Transverse colon (tissue), 4 donors: ENCODE results near the gene PDE4D. TPM values are rescaled to one million over a fixed set of nuclear protein-coding genes. Genes with fewer than 3 reads are reported as not detected.

Experiments
- DNase-seq: peaks from one replicate; pipeline ENCODE4 v3.0.0-alpha.2; 2019
- H3K27ac ChIP-seq, 4 donors: fragments of 200-600 bp; sonication (generic); 2 replicates each; pipeline ENCODE4 v1.5.1; 2016 to 2018; ENCODE audit warnings: inconsistent platforms in 4 of 4
- H3K27me3 ChIP-seq: fragments of 200-600 bp; sonication (generic); 2 replicates; pipeline ENCODE4 v1.5.1; 2017; ENCODE audit warnings: inconsistent platforms
- H3K36me3 ChIP-seq, 4 donors: fragments of 200-600 bp; sonication (generic); 2 replicates each; pipeline ENCODE4 v1.5.1; 2017 to 2019; ENCODE audit warnings: inconsistent platforms in 4 of 4
- H3K4me1 ChIP-seq, 4 donors: fragments of 200-600 bp; sonication (generic); 2 replicates each; pipeline ENCODE4 v1.5.1; 2017 to 2020; ENCODE audit warnings: inconsistent platforms in 4 of 4
- H3K4me3 ChIP-seq, 4 donors: fragments of 200-600 bp; sonication (generic); 1 replicate in 1 of 4; 2 replicates in 3 of 4; pipeline versions ENCODE4 v1.5.1 to v1.6.1; 2017 to 2019; ENCODE audit warnings: inconsistent platforms in 4 of 4
- H3K9me3 ChIP-seq, 2 donors: fragments of 200-600 bp; sonication (generic); 2 replicates each; pipeline ENCODE4 v1.5.1; 2017 to 2019; ENCODE audit warnings: inconsistent platforms in 2 of 2
- EP300 ChIP-seq: sonication (generic); formaldehyde crosslinking; IDR thresholded peaks from one replicate; pipeline ENCODE4 v1.6.1; 2017; ENCODE audit warnings: antibody characterized with exemption, low read depth
- POLR2A ChIP-seq: fragments of 450-650 bp; IDR thresholded peaks from one replicate; pipeline ENCODE4 v1.6.1; 2016; ENCODE audit warnings: antibody characterized with exemption, mild to moderate bottlenecking, moderate library complexity
- POLR2AphosphoS5 ChIP-seq, 3 donors: sonication (generic); formaldehyde crosslinking; IDR thresholded peaks; one replicate each; pipeline ENCODE4 v1.6.1; 2016; ENCODE audit warnings: antibody characterized with exemption in 3 of 3
- WGBS, 2 donors: methylation state at CpG; one replicate each; pipeline ENCODE4 v1.1.5; 2018; ENCODE audit warnings: low coverage in 1 of 2; 5-methylcytosine and 5-hydroxymethylcytosine counted together
- in situ Hi-C, 4 donors: fragments of 200-750 bp; cut with MboI; loops; one replicate each; pipeline versions ENCODE4 v1.15.0 to v1.15.1; 2017; ENCODE audit warnings: low sequenced_read_pairs in 3 of 4, low pct_ligation_motif_present in 1 of 4, low pct_unique_long_range_greater_than_20kb in 1 of 4
- intact Hi-C: fragments of 100-400 bp; cut with DNase I; formaldehyde crosslinking; loops from one replicate; pipeline ENCODE4 v1.15.1; 2023; ENCODE audit warnings: low total_unique reads
- total RNA-seq, 4 donors: library from RNA; depleted of rRNA; stranded (reverse); fragments of >200 nt; gene quantifications; one replicate each; pipeline ENCODE4 v1.1.0, GENCODE V29; 2016
- TF ChIP-seq, protein P1 (sequence below), 5 experiments: fragments of 200-600 bp in 3 of 5; fragments of 450-650 bp in 2 of 5; sonication (generic) in 3 of 5; IDR thresholded peaks; 1 replicate in 2 of 5; 2 replicates in 3 of 5; pipeline ENCODE4 v1.5.1; 2016 to 2017; ENCODE audit warnings: antibody characterized with exemption in 5 of 5, inconsistent platforms in 3 of 5, mild to moderate bottlenecking in 2 of 5, moderate library complexity in 1 of 5

Gene PDE4D
- total RNA-seq, 4 donors from 2014 or later = 47.0 to 302 (median 73.6) TPM

DNA sequence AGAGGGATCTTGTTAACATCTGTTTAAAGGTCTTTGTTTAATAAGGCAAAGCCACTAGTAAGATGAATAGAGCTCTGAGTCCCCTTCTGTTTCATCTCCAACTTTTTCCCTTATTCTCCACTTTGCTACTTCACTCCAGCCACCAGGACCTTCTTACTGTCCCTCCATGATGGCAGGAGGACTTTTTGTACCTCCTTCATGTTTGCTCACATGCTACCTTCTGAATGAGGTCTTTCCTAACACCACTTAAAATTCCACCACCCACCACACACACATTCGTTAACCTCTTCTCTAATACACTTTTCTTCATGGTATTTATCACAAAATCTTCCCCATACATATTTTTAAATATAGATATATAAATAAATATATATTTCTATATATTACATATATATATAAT is 501.9 kb downstream of the PDE4D start:
- Histone ChIP-seq H3K27ac (peak overlapping the region in 1 of 4 donors; percentile 19), H3K36me3 (no peaks in the 10 kb centered on the region), H3K27me3 (no peaks in the 10 kb centered on the region), H3K9me3 (no peaks in the 10 kb centered on the region), H3K4me1 (peaks cover 0 to 9% (median 0%) of the 10 kb centered on the region in 4 donors), H3K4me3 (no peak overlapping the region)
- no peak for DNase-seq
- WGBS, 2 donors = 68 to 73% methylated on average over 1 of the region's 1 CpG
- in situ Hi-C loops = loop anchor here (5.0 to 25.0 kb wide), 5 partner anchors 271 to 504 kb away; no protein-coding TSS in a partner anchor
- intact Hi-C loops = loop anchor here (10.0 kb wide), 1 partner anchor 283 kb away; no protein-coding TSS in a partner anchor
- TF ChIP-seq, protein P1, sequence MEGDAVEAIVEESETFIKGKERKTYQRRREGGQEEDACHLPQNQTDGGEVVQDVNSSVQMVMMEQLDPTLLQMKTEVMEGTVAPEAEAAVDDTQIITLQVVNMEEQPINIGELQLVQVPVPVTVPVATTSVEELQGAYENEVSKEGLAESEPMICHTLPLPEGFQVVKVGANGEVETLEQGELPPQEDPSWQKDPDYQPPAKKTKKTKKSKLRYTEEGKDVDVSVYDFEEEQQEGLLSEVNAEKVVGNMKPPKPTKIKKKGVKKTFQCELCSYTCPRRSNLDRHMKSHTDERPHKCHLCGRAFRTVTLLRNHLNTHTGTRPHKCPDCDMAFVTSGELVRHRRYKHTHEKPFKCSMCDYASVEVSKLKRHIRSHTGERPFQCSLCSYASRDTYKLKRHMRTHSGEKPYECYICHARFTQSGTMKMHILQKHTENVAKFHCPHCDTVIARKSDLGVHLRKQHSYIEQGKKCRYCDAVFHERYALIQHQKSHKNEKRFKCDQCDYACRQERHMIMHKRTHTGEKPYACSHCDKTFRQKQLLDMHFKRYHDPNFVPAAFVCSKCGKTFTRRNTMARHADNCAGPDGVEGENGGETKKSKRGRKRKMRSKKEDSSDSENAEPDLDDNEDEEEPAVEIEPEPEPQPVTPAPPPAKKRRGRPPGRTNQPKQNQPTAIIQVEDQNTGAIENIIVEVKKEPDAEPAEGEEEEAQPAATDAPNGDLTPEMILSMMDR (IDR thresholded peaks at IDR 0.05) = no peak
- TF ChIP-seq EP300 (no peak), POLR2A (no peak), POLR2AphosphoS5 (IDR thresholded peaks at IDR 0.05) (no peak)

DNA sequence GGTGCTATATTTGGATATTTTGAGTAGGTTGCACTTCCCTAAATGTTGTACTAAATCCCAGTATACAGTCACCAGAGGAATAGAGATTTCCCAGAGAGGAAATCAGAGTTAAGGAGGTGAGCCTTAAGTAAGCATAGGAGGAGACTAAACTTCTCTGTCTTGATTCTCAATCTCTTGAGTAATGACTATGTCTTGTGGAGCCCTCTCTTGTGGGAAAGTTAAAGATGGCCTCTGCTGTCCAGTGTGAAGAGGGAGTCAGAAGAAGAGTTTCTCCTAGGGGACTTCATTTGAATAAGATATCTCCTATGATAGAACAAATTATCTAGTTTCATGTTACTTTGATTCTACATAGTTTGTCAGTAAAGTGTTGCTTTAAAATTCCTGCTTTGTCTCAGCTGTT is 502.5 kb downstream of the PDE4D start:
- Histone ChIP-seq H3K36me3 (no peaks in the 10 kb centered on the region), H3K4me3 (no peak overlapping the region), H3K27me3 (no peaks in the 10 kb centered on the region), H3K4me1 (peaks cover 0 to 9% (median 0%) of the 10 kb centered on the region in 4 donors), H3K9me3 (no peaks in the 10 kb centered on the region), H3K27ac (peak overlapping the region in 2 of 4 donors; percentile 12 to 19)
- TF ChIP-seq POLR2AphosphoS5 (IDR thresholded peaks at IDR 0.05) = no peak
- TF ChIP-seq, protein P1 (IDR thresholded peaks at IDR 0.05) = no peak
- TF ChIP-seq EP300 = no peak
- TF ChIP-seq POLR2A = no peak
- no peak for DNase-seq
- in situ Hi-C loops = loop anchor here (5.0 to 25.0 kb wide), 5 partner anchors 271 to 504 kb away; no protein-coding TSS in a partner anchor
- intact Hi-C loops = loop anchor here (10.0 kb wide), 1 partner anchor 284 kb away; no protein-coding TSS in a partner anchor

DNA sequence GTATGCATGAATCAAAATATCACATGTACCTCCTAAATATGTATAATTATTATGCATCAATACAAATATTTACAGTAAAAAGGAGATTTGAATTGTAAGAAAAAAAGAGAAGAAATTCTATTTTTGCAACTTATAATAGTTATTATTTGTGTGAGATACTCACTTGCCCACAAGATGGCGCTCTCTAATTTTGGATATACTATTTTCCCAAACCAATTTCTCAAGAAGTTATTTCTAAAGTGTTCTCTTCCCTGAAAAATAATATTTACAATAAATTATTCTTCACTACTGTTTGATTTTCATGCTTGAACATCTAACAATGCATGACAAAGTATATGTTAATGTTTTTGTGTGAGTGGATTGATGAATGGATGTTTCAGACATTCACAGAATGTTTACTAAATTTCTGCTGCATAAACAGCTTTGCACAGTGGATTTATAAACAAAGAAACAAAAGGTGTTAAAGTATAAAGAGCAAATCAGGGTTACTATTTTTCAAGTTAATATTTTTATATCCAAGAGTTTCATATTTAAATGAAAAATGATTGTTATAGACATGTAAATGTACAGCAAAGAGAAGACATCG is 503.4 kb downstream of the PDE4D start:
- TF ChIP-seq, protein P1 (IDR thresholded peaks at IDR 0.05) = peak; percentile 57 to 79 (median 73)
- no peak for TF ChIP-seq EP300
- Histone ChIP-seq H3K4me1 (peaks cover 0 to 9% (median 0%) of the 10 kb centered on the region in 4 donors), H3K27ac (no peak overlapping the region), H3K4me3 (no peak overlapping the region), H3K9me3 (no peaks in the 10 kb centered on the region), H3K36me3 (no peaks in the 10 kb centered on the region), H3K27me3 (no peaks in the 10 kb centered on the region)
- intact Hi-C loops = loop anchor here (10.0 kb wide), 1 partner anchor 285 kb away; no protein-coding TSS in a partner anchor
- in situ Hi-C loops = loop anchor here (5.0 to 25.0 kb wide), 5 partner anchors 272 to 503 kb away; no protein-coding TSS in a partner anchor
- DNase-seq = no peak
- WGBS, 2 donors = 47 to 49% methylated on average over 2 of the region's 2 CpGs

DNA sequence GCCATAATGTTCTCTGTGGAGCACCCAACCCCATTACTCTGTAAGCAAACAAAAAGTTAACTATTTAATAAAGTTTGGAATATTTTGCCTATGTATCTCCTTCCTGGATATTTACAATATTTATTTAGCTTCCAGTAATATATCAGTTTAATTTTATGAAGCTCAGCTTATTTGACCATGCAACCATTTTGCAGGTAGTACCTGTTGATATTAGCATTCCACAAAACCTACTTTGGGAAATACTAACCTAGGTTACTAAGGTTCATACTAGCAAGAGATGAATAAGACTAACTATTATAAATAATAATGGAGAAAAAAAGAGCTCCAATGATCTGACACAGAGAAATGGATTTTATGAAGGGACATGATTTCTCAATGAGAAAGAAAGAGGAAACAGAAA is 506.4 kb downstream of the PDE4D start:
- in situ Hi-C loops (loop anchor here (5.0 to 25.0 kb wide), 5 partner anchors 275 to 500 kb away; no protein-coding TSS in a partner anchor), intact Hi-C loops (no loop called here)
- no peaks in the 10 kb centered on the region for H3K27me3 ChIP-seq
- TF ChIP-seq, protein P1 (IDR thresholded peaks at IDR 0.05) = no peak
- H3K4me1 ChIP-seq = peaks cover 0 to 9% (median 0%) of the 10 kb centered on the region in 4 donors
- no peak for DNase-seq
- H3K9me3 ChIP-seq = no peaks in the 10 kb centered on the region
- H3K36me3 ChIP-seq = no peaks in the 10 kb centered on the region
- no peak overlapping the region for H3K4me3 ChIP-seq
- H3K27ac ChIP-seq = no peak overlapping the region
